Lung (tissue), 12 donors: ENCODE results near the gene PLCH1. TPM values are rescaled to one million over a fixed set of nuclear protein-coding genes. Genes with fewer than 3 reads are reported as not detected.

Source experiments
- ATAC-seq: fragments of 200-7000 bp; cut with Tn5 transposase; one replicate; pipeline ENCODE4 v1.9.1; 2020; ENCODE audit warnings: moderate number of reproducible peaks; ENCODE audit not compliant: insufficient read depth, low FRiP score
- DNase-seq, 3 donors: peaks; one replicate each; pipeline ENCODE4 v3.0.0-alpha.2; 2013 to 2017
- H3K27ac ChIP-seq, 2 donors: one replicate each; pipeline ENCODE4 v1.5.1; 2013; ENCODE audit warnings: mild to moderate bottlenecking in 2 of 2, moderate library complexity in 2 of 2, control low read depth in 1 of 2, inconsistent platforms in 1 of 2, low read depth in 1 of 2, low read length in 1 of 2
- H3K27me3 ChIP-seq, 3 donors: one replicate each; pipeline ENCODE4 v1.5.1; 2013; ENCODE audit warnings: low read length in 2 of 3; ENCODE audit not compliant: control insufficient read depth in 3 of 3, insufficient read depth in 3 of 3
- H3K36me3 ChIP-seq, 4 donors: one replicate each; pipeline ENCODE4 v1.5.1; 2013; ENCODE audit warnings: low read length in 4 of 4, mild to moderate bottlenecking in 1 of 4, moderate library complexity in 1 of 4; ENCODE audit not compliant: control insufficient read depth in 4 of 4, insufficient read depth in 4 of 4
- H3K4me1 ChIP-seq, 5 donors: one replicate each; pipeline ENCODE4 v1.5.1; 2013; ENCODE audit warnings: low read length in 5 of 5, mild to moderate bottlenecking in 2 of 5, moderate library complexity in 1 of 5; ENCODE audit not compliant: control insufficient read depth in 5 of 5, insufficient read depth in 5 of 5
- H3K4me3 ChIP-seq: one replicate; pipeline ENCODE4 v1.5.1; 2013; ENCODE audit warnings: mild to moderate bottlenecking, control low read depth, moderate library complexity
- H3K9ac ChIP-seq, 2 donors: one replicate each; pipeline ENCODE4 v1.5.1; 2013; ENCODE audit warnings: low read length in 2 of 2, control low read depth in 1 of 2; ENCODE audit not compliant: insufficient read depth in 1 of 2
- H3K9me3 ChIP-seq, 4 donors: one replicate each; pipeline ENCODE4 v1.5.1; 2013; ENCODE audit warnings: low read length in 3 of 4, mild to moderate bottlenecking in 1 of 4, moderate library complexity in 1 of 4; ENCODE audit not compliant: control insufficient read depth in 4 of 4, insufficient read depth in 3 of 4
- WGBS, 2 donors: extraction: QIAGEN DNeasy Blood & Tissue Kit; methylation state at CpG; one replicate each; pipeline ENCODE4 v1.1.7; 2013; 5-methylcytosine and 5-hydroxymethylcytosine counted together
- polyA plus RNA-seq, 2 donors: library from polyadenylated mRNA; stranded (reverse); fragments of 200-250 nt; gene quantifications; one replicate each; pipeline ENCODE4 v1.2.1, GENCODE V29; 2013
- total RNA-seq, 2 donors: library from RNA; depleted of rRNA in 1 of 2; stranded (reverse); fragments of >200 nt in 1 of 2; gene quantifications; one replicate each; pipeline ENCODE4 v1.2.1, GENCODE V29; 2014 to 2021
- TF ChIP-seq, protein P1 (sequence below): IDR thresholded peaks from 2 replicates; pipeline ENCODE4 v1.5.1; 2012; ENCODE audit warnings: mild to moderate bottlenecking; ENCODE audit errors: control extremely low read depth, extremely low read depth
- donor health status: control.
- donor health status: control.
- donor health status: Bipolar disorder and iron deficiency.
- donor health status: healthy.
- donor health status: DM: yes; HTN: yes; CAD: no.

The PLCH1 gene
- total and polyA plus RNA-seq, 4 donors, result 2.5 to 22.8 (median 9.1) TPM

DNA sequence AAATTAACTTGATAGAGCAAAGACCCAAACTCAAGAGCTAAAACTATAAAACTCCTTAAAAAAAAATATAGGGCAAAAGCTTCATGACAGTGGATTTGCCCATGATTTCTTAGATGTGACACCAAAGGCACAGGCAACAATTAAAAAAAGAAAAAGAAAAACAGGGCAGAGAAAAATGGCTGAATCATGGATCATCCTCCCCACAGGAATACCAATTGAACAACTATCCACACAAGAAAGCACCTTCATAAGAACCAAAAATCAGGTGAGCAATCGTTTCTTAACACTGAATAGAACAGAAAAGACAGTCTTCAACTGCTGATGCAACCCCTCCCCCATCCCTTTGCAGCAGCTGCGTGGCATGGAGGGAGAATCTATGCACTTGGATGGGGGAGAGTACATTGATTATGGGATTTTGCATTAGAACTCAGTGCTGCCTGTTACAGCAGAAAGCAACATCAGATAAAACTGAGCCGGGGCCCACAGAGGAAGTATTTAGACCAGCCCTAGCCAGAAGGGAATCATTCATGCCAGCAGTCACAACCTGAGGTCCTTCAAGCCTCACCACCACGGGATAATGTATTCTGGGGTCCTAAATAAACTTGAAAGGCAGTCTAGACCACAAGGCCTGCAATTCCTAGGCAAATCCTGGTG lies 45.5 kb upstream of the PLCH1 start:
- Histone ChIP-seq H3K27ac (no peak overlapping the region), H3K4me1 (no peaks in the 10 kb centered on the region), H3K36me3 (peaks cover 0 to 7% (median 6%) of the 10 kb centered on the region in 4 donors), H3K4me3 (no peak overlapping the region), H3K27me3 (no peaks in the 10 kb centered on the region), H3K9ac (no peak overlapping the region), H3K9me3 (peaks cover 0 to 4% (median 0%) of the 10 kb centered on the region in 4 donors)
- WGBS, 2 donors, result 66 to 77% methylated on average over 4 of the region's 4 CpGs
- TF ChIP-seq, protein P1, sequence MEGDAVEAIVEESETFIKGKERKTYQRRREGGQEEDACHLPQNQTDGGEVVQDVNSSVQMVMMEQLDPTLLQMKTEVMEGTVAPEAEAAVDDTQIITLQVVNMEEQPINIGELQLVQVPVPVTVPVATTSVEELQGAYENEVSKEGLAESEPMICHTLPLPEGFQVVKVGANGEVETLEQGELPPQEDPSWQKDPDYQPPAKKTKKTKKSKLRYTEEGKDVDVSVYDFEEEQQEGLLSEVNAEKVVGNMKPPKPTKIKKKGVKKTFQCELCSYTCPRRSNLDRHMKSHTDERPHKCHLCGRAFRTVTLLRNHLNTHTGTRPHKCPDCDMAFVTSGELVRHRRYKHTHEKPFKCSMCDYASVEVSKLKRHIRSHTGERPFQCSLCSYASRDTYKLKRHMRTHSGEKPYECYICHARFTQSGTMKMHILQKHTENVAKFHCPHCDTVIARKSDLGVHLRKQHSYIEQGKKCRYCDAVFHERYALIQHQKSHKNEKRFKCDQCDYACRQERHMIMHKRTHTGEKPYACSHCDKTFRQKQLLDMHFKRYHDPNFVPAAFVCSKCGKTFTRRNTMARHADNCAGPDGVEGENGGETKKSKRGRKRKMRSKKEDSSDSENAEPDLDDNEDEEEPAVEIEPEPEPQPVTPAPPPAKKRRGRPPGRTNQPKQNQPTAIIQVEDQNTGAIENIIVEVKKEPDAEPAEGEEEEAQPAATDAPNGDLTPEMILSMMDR, result no peak
- ATAC-seq (no peak), DNase-seq (no peak)

DNA sequence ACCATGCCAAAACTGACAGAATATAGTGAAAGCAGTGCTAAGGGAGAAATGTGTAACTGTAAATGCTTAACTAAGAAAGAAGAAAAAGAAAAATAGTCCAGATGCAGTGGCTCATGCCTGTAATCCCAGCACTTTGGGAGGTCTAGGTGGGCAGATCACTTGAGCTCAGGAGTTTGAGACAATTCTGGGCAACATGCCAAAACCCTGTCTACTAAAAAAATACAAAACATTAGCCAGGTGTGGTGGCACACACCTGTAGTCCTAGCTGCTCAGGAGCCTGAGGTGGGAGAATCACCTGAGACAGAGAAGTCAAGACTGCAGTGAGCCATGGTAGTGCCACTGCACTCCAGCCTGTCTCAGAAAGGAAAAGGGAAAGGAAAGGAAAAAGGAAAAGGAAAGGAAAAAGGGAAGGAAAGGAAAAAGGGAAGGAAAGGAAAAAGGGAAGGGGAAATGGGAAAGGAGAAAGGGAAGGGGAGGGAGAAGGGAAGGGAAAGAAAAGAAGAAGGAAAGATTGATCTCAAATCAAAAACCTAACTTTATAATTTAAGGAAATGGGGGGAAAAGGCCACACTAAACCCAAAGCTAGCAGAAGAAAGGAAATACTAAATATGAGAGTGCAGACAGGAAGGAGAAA lies 40.9 kb upstream of the PLCH1 start:
- Histone ChIP-seq H3K4me3 (no peak overlapping the region), H3K27ac (no peak overlapping the region), H3K9me3 (peaks cover 0 to 3% (median 3%) of the 10 kb centered on the region in 4 donors), H3K36me3 (peaks cover 0 to 3% (median under 1%) of the 10 kb centered on the region in 4 donors), H3K27me3 (no peaks in the 10 kb centered on the region), H3K4me1 (no peaks in the 10 kb centered on the region), H3K9ac (no peak overlapping the region)
- no peak for DNase-seq
- no peak for ATAC-seq
- TF ChIP-seq, protein P1, result no peak

DNA sequence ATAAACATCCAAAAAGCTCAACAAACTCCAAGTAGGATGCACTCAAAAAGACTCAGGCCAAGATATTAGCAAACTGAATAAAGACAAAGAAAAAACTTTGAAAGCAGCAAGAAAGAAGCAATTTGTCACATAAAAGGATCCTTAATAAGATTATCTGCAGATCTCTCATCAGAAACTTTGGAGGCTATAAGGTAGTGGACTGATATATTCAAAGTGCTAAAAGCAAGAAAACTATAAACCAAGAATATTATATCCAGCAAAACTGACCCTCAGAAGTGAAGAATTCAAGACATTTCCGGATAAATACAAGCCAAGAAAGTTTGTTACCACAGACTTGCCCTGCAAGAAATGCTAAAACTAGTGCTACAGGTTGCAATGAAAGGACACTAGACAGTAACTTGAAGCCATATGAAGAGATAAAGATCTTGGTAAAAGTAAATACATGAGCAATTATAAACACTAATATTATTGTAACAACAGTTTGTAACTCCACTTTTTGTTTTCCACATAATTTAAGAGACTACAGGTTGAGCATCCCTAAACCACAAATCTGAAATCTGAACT lies 37.6 kb upstream of the PLCH1 start:
- peaks cover 0 to 3% (median 3%) of the 10 kb centered on the region in 4 donors for H3K9me3 ChIP-seq
- no peaks in the 10 kb centered on the region for H3K4me1 ChIP-seq
- DNase-seq, result no peak
- H3K27me3 ChIP-seq, result no peaks in the 10 kb centered on the region
- no peak overlapping the region for H3K9ac ChIP-seq
- ATAC-seq, result no peak
- H3K4me3 ChIP-seq, result no peak overlapping the region
- H3K36me3 ChIP-seq, result peaks cover 0 to 4% (median 1%) of the 10 kb centered on the region in 4 donors
- TF ChIP-seq, protein P1, result no peak
- WGBS, 2 donors, result 93 to 95% methylated on average over 1 of the region's 1 CpG
- no peak overlapping the region for H3K27ac ChIP-seq
